ENCODE measurements around the gene CACNA2D3.

CACNA2D3 gene

DNA sequence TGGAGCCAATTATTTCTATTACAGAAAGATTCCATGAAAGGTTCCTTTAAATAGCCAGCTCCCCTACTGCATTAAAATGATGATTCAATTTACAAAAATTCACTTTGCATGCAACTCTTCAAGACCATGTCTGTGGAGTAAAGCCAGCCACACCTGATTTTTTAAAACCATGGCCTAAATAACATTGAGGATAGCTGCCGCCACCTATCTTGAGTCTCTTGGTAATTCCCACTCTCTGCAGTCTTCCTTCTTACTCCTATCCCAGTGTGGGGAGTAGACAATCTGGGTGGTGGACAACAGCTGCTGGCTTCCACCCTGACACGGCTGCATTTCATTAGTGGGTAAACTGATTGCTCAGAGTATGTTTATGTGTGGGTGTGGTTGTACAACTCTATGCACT lies 794.8 kb downstream of the CACNA2D3 start:
- Histone ChIP-seq H3K36me3 (ENCODE audit: control insufficient read depth in 2 of 2, insufficient read depth in 2 of 2, low read length in 2 of 2) (peaks cover 0 to 3% of the 10 kb centered on the region in 2 donors), H3K4me1 (ENCODE audit: control insufficient read depth, insufficient read depth, low read length) (no peaks in the 10 kb centered on the region), H3K9me3 (ENCODE audit: control insufficient read depth in 2 of 2, low read length in 2 of 2) (peaks cover 0 to 2% of the 10 kb centered on the region in 2 donors), H3K27ac (ENCODE audit: low read length) (no peak overlapping the region), H3K4me3 (ENCODE audit: low read length in 2 of 2) (no peak overlapping the region), H3K27me3 (ENCODE audit: control insufficient read depth in 1 of 2, insufficient read depth in 2 of 2, low read length in 2 of 2) (no peaks in the 10 kb centered on the region), H3K9ac (ENCODE audit: low read length in 2 of 2) (no peak overlapping the region)

DNA sequence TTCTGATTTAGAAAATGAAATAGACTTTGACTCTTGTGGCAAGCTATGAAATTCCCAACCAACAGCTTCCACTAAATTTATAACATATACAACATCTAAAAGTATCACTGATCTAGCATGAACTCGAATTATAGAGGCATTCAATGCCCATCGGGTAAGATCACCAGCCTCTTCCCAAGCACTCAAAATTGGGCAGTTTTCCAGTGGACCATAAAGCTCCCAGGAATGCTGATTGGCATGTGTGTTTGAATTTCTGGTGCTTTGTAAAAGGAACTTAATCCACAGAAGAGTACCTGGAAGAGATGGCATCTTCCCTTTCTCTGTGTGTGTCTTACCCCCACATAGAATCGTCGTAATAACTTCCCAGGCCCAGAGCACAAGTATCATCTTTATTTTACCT lies 795.5 kb downstream of the CACNA2D3 start:
- H3K27ac ChIP-seq (ENCODE audit: low read length): no peak overlapping the region
- no peak overlapping the region for H3K9ac ChIP-seq (ENCODE audit: low read length in 2 of 2)
- peaks cover 0 to under 1% of the 10 kb centered on the region in 2 donors for H3K36me3 ChIP-seq (ENCODE audit: control insufficient read depth in 2 of 2, insufficient read depth in 2 of 2, low read length in 2 of 2)

DNA sequence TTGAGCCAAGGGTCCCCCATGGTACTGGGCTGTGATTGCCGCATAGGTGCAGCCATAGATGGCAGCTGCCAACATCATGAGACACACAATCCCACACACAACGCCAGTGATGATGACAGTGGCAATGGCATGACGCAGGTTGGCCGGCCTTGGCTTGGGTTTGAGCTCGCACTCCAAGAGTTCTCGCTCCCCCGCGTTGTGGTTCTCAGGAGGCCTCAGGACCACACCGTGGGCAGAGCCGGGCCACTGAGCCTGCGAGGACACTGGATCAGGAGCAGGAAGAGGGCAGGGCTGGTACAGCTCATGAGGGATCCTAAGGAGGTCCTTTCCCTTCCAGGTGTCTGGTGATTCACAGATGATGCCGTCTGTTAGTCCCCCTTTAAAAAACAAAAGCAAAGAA lies 796.2 kb downstream of the CACNA2D3 start:
- no peaks in the 10 kb centered on the region for H3K36me3 ChIP-seq (ENCODE audit: control insufficient read depth in 2 of 2, insufficient read depth in 2 of 2, low read length in 2 of 2)
- H3K9me3 ChIP-seq (ENCODE audit: control insufficient read depth in 2 of 2, low read length in 2 of 2): no peaks in the 10 kb centered on the region
- H3K4me1 ChIP-seq (ENCODE audit: control insufficient read depth, insufficient read depth, low read length): no peaks in the 10 kb centered on the region
- H3K27ac ChIP-seq (ENCODE audit: low read length): no peak overlapping the region
- H3K9ac ChIP-seq (ENCODE audit: low read length in 2 of 2): no peak overlapping the region
- H3K4me3 ChIP-seq (ENCODE audit: low read length in 2 of 2): no peak overlapping the region
- no peaks in the 10 kb centered on the region for H3K27me3 ChIP-seq (ENCODE audit: control insufficient read depth in 1 of 2, insufficient read depth in 2 of 2, low read length in 2 of 2)

More for the DNA sequence above, 795.5 kb downstream of the CACNA2D3 start:
- Histone ChIP-seq H3K4me3 (ENCODE audit: low read length in 2 of 2) (no peak overlapping the region), H3K4me1 (ENCODE audit: control insufficient read depth, insufficient read depth, low read length) (no peaks in the 10 kb centered on the region), H3K27me3 (ENCODE audit: control insufficient read depth in 1 of 2, insufficient read depth in 2 of 2, low read length in 2 of 2) (no peaks in the 10 kb centered on the region), H3K9me3 (ENCODE audit: control insufficient read depth in 2 of 2, low read length in 2 of 2) (no peaks in the 10 kb centered on the region)

DNA sequence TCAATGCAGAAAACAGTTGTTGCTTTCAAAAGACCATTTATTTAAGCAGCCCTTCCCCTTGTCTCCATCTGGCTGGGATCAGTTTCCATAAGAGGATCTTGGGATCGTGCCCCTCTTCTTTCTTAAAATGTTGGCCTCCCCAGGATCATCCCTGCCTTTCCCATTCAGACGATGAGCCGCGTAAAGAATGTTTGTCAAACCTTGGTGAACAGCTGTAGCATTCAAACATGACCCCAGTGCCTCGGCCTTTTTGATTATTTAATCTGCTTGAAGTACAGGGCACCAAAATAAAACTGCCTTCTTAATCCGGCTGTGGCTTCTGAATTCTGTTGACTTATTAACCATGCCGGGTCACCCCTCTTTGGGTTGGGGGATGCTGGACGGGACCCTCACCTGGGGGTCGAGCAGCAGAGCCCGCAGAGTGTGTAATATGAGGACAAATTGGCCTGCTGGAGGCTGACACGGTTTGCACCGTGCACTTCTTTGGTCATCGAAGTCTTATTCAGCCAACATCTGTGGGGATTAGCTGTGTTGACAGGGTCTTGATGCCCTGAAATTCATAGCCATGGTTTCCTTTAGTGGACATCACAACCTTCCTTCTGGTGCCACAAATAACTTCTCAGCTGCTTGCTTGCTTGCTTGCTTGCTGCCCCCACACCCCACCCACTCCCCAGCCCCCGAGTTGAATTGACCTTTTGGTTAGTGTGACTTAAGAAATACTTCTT lies 805.9 kb downstream of the CACNA2D3 start, which contains the start of gene LRTM1:
Gene LRTM1 (minus strand): TSS at position 14 of the 725 bp plus-strand sequence. CDS start 148 bp downstream, outside the sequence.
- Histone ChIP-seq H3K27ac (ENCODE audit: low read length) (no peak within 1 kb of the TSS), H3K36me3 (ENCODE audit: control insufficient read depth in 2 of 2, insufficient read depth in 2 of 2, low read length in 2 of 2) (no peaks in the 10 kb centered on the region), H3K9ac (ENCODE audit: low read length in 2 of 2) (no peak within 1 kb of the TSS), H3K4me1 (ENCODE audit: control insufficient read depth, insufficient read depth, low read length) (no peaks in the 10 kb centered on the region), H3K9me3 (ENCODE audit: control insufficient read depth in 2 of 2, low read length in 2 of 2) (no peaks in the 10 kb centered on the region), H3K27me3 (ENCODE audit: control insufficient read depth in 1 of 2, insufficient read depth in 2 of 2, low read length in 2 of 2) (no peaks in the 10 kb centered on the region), H3K4me3 (ENCODE audit: low read length in 2 of 2) (no peak within 1 kb of the TSS)

DNA sequence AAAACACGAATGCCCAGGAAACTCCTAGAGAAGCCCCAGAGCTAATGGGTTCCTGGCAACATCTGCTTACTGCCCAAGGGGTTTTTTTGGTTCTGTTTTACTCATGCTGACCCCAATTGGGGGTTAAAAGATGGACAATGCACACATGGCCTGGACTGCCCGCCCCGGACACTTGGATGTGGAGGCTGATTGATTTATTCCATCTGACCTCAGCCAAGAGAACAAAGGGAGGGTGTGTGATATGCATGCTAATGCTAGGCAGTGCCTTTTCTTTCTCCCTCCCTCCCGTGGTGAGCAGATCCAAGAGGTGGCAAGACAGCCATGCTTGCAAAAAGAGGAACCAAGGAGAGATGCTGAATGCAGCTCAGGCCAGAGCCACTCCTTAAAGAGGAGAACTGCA lies 808.8 kb downstream of the CACNA2D3 start:
- Histone ChIP-seq H3K9ac (ENCODE audit: low read length in 2 of 2) (no peak overlapping the region), H3K4me1 (ENCODE audit: control insufficient read depth, insufficient read depth, low read length) (no peaks in the 10 kb centered on the region), H3K36me3 (ENCODE audit: control insufficient read depth in 2 of 2, insufficient read depth in 2 of 2, low read length in 2 of 2) (no peaks in the 10 kb centered on the region), H3K4me3 (ENCODE audit: low read length in 2 of 2) (no peak overlapping the region), H3K9me3 (ENCODE audit: control insufficient read depth in 2 of 2, low read length in 2 of 2) (no peaks in the 10 kb centered on the region), H3K27ac (ENCODE audit: low read length) (no peak overlapping the region), H3K27me3 (ENCODE audit: control insufficient read depth in 1 of 2, insufficient read depth in 2 of 2, low read length in 2 of 2) (no peaks in the 10 kb centered on the region)

DNA sequence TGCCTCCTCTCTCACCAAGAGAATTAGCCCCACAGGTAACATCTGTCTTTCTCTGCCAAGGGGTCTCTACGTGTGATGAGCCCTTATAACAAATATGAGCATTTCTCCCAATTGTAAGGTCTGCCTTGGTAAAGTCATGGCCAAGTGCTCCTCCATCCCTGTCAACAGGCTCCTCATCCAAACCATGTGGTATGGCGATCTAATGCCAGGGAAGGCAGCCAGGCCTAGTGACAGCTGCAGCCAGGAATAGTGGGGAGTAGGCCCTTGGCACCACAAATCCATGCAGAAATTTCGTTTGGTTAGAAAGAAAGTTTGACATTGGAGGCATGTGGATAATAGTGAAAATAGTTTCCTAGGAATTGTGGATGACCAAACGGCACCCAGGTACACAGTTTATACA lies 810.3 kb downstream of the CACNA2D3 start:
- Histone ChIP-seq H3K27me3 (ENCODE audit: control insufficient read depth in 1 of 2, insufficient read depth in 2 of 2, low read length in 2 of 2) (no peaks in the 10 kb centered on the region), H3K27ac (ENCODE audit: low read length) (no peak overlapping the region), H3K4me1 (ENCODE audit: control insufficient read depth, insufficient read depth, low read length) (no peaks in the 10 kb centered on the region), H3K36me3 (ENCODE audit: control insufficient read depth in 2 of 2, insufficient read depth in 2 of 2, low read length in 2 of 2) (no peaks in the 10 kb centered on the region), H3K4me3 (ENCODE audit: low read length in 2 of 2) (no peak overlapping the region), H3K9me3 (ENCODE audit: control insufficient read depth in 2 of 2, low read length in 2 of 2) (no peaks in the 10 kb centered on the region), H3K9ac (ENCODE audit: low read length in 2 of 2) (no peak overlapping the region)

DNA sequence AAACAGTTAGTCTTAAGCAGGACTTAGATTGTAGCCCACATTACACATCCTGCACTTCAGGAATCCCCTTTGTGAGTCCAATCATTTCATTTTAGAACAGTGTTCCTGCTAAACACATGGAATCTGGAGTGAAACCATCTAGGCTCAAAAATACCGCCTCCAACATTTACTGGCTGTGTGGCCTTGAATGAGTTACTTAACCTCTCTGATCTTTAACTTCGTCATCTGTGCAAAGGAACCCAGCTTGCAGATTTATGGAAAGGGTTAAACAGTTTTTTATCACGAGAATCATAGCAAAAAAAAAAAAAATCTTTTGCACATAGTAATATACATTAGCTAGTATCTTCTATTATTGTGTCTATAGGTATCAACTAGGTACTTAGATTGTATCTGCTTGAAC lies 813.5 kb downstream of the CACNA2D3 start:
- H3K4me1 ChIP-seq (ENCODE audit: control insufficient read depth, insufficient read depth, low read length): no peaks in the 10 kb centered on the region

DNA sequence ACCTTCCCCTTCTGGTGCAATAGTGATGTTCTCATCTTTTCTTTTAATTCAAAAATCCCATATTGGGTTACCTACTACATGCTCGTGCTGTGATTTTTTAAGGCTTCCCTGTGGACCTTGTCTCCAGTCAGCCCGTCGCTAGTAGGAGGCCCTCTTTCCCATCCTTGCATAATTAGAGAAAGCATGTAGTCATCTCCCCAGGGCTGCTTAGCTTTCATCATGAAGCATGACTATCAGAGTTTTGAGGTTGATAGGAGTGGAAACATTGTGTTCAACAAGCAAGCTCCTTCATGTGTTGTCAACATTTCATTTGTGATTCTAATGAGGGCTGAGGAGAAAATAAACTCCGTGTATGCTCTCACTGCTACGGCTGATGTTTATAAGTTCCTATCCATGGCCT lies 814.2 kb downstream of the CACNA2D3 start:
- Histone ChIP-seq H3K4me3 (ENCODE audit: low read length in 2 of 2) (no peak overlapping the region), H3K9me3 (ENCODE audit: control insufficient read depth in 2 of 2, low read length in 2 of 2) (no peaks in the 10 kb centered on the region), H3K4me1 (ENCODE audit: control insufficient read depth, insufficient read depth, low read length) (no peaks in the 10 kb centered on the region), H3K27ac (ENCODE audit: low read length) (no peak overlapping the region), H3K9ac (ENCODE audit: low read length in 2 of 2) (no peak overlapping the region), H3K36me3 (ENCODE audit: control insufficient read depth in 2 of 2, insufficient read depth in 2 of 2, low read length in 2 of 2) (no peaks in the 10 kb centered on the region), H3K27me3 (ENCODE audit: control insufficient read depth in 1 of 2, insufficient read depth in 2 of 2, low read length in 2 of 2) (no peaks in the 10 kb centered on the region)

More for the DNA sequence above, 813.5 kb downstream of the CACNA2D3 start:
- Histone ChIP-seq H3K9me3 (ENCODE audit: control insufficient read depth in 2 of 2, low read length in 2 of 2) (no peaks in the 10 kb centered on the region), H3K9ac (ENCODE audit: low read length in 2 of 2) (no peak overlapping the region), H3K27me3 (ENCODE audit: control insufficient read depth in 1 of 2, insufficient read depth in 2 of 2, low read length in 2 of 2) (no peaks in the 10 kb centered on the region), H3K27ac (ENCODE audit: low read length) (no peak overlapping the region), H3K4me3 (ENCODE audit: low read length in 2 of 2) (no peak overlapping the region), H3K36me3 (ENCODE audit: control insufficient read depth in 2 of 2, insufficient read depth in 2 of 2, low read length in 2 of 2) (no peaks in the 10 kb centered on the region)

DNA sequence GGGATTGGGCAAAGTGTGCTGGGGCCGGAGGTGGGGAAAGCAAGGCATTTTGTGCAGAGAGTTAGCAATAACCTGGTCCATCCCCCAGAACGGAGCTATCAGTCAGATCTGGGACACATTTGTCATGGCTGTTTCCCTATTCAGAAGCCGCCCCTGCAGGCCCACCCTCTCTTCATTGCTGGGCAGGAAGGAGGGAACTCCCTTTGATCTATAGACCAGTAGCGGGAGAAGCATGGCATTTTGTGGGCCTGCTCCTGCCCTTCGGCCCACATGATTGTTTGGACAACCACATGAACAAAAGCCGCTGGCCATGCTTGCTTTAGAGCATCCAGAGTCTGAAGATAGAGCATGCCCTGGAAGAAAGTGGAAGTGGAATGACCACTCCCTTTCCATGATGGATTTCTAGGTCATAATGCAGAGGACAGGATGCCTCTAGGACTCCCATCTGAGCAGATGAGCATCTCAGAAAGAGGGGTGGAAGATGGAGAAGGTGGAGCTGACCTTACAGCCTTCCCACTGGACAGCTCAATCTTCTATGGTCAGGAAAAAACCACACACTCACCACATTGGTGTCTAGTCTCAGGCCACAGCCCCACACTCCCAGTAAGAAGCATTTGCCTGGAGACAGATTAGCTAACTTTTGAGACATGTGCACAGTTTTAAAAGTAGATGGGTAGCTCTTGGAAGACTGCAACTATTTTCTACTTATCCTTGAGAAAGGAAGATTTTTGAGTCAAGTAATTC lies 817.4 kb downstream of the CACNA2D3 start:
- Histone ChIP-seq H3K9me3 (ENCODE audit: control insufficient read depth in 2 of 2, low read length in 2 of 2) (no peaks in the 10 kb centered on the region), H3K27ac (ENCODE audit: low read length) (no peak overlapping the region), H3K27me3 (ENCODE audit: control insufficient read depth in 1 of 2, insufficient read depth in 2 of 2, low read length in 2 of 2) (no peaks in the 10 kb centered on the region), H3K4me3 (ENCODE audit: low read length in 2 of 2) (no peak overlapping the region), H3K36me3 (ENCODE audit: control insufficient read depth in 2 of 2, insufficient read depth in 2 of 2, low read length in 2 of 2) (no peaks in the 10 kb centered on the region), H3K4me1 (ENCODE audit: control insufficient read depth, insufficient read depth, low read length) (no peaks in the 10 kb centered on the region), H3K9ac (ENCODE audit: low read length in 2 of 2) (no peak overlapping the region)

DNA sequence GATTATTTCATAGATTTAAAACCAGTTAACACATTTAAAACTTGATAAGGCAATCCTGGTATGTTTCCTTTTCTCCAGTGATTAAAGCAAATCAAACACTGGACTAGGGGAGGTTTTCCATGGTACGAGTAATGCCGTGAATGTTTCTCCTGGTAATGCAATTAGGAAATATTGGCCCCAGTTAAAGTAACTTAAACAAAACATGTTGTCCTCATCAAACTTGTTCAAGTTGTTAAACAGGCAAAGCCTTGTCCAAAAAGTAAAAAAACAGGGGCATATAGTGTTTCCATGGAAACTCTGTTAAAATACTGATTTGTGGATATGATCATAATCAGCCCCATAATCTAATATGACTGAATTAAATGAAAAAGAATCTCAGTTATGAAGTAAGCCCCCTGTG lies 818.6 kb downstream of the CACNA2D3 start:
- Histone ChIP-seq H3K9ac (ENCODE audit: low read length in 2 of 2) (no peak overlapping the region), H3K4me1 (ENCODE audit: control insufficient read depth, insufficient read depth, low read length) (no peaks in the 10 kb centered on the region), H3K36me3 (ENCODE audit: control insufficient read depth in 2 of 2, insufficient read depth in 2 of 2, low read length in 2 of 2) (no peaks in the 10 kb centered on the region), H3K4me3 (ENCODE audit: low read length in 2 of 2) (no peak overlapping the region), H3K9me3 (ENCODE audit: control insufficient read depth in 2 of 2, low read length in 2 of 2) (no peaks in the 10 kb centered on the region), H3K27me3 (ENCODE audit: control insufficient read depth in 1 of 2, insufficient read depth in 2 of 2, low read length in 2 of 2) (no peaks in the 10 kb centered on the region), H3K27ac (ENCODE audit: low read length) (no peak overlapping the region)

Measured in stomach smooth muscle (tissue), 2 donors.